Measurements from ENCODE around the gene CALML6.
"Not testable (repeated sequence)": the region's sequence is repeated elsewhere in the genome, so short reads cannot be mapped to it uniquely, and the experiment has no call there.

CALML6 gene

DNA sequence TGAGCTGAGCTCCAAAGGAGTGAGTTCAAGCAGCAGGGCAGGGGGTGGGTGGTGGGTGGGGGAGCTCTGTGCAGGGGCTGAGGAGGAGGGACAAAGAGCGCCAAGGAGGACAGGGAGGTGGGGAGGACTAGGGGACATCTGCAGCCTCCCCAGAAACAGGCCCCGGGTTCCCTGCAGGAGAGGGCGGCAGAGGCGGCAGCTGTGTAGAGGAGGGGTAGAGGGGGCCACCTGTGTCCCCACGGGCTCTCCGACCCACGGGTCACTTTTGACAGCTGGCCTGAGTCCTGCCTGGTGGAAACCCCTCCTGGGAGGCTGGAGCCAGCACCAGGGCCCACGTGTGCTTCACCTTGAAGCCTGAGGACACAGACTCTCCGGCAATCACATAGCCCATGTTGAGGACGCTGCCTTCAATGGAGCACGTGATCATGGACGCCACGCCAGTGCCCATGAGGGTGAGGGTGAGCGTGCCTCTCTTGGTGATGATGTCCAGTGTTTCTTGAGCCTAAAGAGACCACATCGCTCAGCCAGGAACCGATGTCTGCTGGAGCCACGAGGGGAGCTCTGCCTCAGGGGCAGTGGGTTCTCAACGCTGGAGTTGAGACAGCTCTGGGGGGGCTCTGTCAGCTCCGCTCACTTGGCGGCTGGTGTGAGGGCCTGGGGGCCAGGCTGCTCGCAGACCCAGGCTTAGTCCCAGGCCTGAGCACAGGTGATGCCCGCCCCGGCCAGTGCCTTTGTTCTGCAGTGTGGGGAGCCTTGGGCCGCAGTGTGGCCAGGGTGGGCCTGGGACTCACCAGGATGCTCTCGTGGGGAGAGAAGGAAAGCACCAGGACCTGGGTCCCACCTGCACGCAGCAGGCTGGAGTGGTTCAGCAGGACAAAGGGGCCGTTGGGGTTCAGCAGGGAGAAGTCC lies 10.6 kb downstream of the CALML6 start:
- FAIRE-seq, result no peak
- no peak for DNase-seq (ENCODE audit: low spot score)

GRCh38 chr1:1926346-1926811 lies 11.3 kb downstream of the CALML6 start:
- no peak for DNase-seq (ENCODE audit: low spot score)
- FAIRE-seq, result no peak

GRCh38 chr1:1926886-1927660 lies 12.0 kb downstream of the CALML6 start:
- FAIRE-seq, result no peak

GRCh38 chr1:1927751-1928150 lies 12.7 kb downstream of the CALML6 start:
- FAIRE-seq (no peak), DNase-seq (ENCODE audit: low spot score) (no peak)

More at GRCh38 chr1:1926886-1927660, 12.0 kb downstream of the CALML6 start:
- DNase-seq (ENCODE audit: low spot score), result no peak

GRCh38 chr1:1928231-1929101 lies 13.4 kb downstream of the CALML6 start:
- no peak for FAIRE-seq
- no peak for DNase-seq (ENCODE audit: low spot score)

DNA sequence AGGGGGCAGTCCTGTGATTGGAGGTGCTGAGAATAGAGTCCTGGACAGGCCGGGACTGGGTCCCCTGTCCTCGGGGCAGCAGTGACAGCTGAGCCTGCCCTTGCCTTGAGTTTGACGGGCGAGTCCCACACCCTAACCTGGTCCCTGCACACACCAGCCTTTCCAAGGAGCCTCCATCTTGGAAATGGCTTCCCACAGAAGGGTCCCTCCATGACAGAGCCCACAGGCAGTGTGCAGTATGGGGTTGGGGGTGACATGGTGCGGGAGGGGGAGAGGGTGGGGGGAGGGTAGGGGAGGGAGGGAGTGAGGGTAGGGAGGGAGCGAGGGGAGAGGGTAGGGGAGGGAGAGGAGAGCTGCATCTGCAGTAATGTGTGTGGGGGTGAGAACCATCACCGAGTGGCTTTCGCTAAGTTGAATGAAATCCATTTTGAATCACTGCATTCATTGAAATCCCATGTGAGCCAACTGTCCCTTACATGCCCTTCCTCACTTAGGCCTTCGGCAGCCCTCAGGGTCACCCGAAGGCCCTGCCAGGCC lies 14.1 kb downstream of the CALML6 start:
- FAIRE-seq, result no peak
- DNase-seq (ENCODE audit: low spot score), result no peak

- DNase-seq (ENCODE audit: low spot score) (no peak), FAIRE-seq (no peak)
Observed at GRCh38 chr1:1929639-1930545, 14.8 kb downstream of the CALML6 start.

GRCh38 chr1:1934848-1935247 lies 19.8 kb downstream of the CALML6 start:
- not testable (repeated sequence) for FAIRE-seq; DNase-seq (ENCODE audit: low spot score)

GRCh38 chr1:1937061-1937460 lies 22.0 kb downstream of the CALML6 start:
- no peak for FAIRE-seq

DNA sequence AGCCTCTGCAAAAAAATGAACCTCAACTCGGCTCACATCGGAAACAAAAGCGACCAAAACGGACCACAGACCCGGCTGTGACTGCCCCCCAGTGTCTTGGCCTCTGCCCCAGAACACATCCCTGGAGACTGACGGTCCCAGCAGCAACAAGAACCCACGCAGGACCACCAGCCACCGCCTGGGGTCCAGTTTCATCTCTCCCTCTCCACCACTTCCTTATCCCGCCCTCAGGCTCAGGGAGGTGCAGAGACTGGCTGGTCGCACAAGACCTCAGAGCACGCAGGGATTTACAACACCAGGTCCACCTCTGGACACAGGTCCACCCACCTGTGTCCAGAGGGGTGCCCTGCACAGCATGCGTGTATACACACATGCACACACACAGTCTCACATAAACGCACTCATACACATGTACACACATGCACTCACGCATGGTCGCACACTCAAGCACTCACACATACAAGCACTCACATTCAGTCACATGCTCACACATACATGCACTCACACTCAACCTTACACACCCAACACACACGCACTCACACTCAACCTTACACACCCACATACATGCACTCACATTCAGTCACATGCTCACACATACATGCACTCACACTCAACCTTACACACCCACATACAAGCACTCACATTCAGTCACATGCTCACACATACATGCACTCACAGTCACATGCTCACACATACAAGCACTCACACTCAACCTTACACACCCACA lies 22.7 kb downstream of the CALML6 start:
- no peak for FAIRE-seq
- DNase-seq (ENCODE audit: low spot score), result no peak

More at GRCh38 chr1:1937061-1937460, 22.0 kb downstream of the CALML6 start:
- no peak for DNase-seq (ENCODE audit: low spot score)

DNA sequence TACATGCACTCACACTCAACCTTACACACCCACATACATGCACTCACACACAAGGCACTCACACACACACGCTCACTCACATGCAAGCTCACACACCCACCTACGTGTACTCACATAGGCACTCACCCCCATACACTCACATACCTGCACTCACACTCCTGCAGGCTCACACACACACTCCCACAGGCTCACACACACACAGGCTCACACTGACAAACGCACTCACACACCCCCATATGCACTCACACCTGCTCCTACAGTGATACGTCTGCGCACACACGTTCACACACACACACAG lies 23.2 kb downstream of the CALML6 start:
- no peak for FAIRE-seq
- no peak for DNase-seq (ENCODE audit: low spot score)

DNA sequence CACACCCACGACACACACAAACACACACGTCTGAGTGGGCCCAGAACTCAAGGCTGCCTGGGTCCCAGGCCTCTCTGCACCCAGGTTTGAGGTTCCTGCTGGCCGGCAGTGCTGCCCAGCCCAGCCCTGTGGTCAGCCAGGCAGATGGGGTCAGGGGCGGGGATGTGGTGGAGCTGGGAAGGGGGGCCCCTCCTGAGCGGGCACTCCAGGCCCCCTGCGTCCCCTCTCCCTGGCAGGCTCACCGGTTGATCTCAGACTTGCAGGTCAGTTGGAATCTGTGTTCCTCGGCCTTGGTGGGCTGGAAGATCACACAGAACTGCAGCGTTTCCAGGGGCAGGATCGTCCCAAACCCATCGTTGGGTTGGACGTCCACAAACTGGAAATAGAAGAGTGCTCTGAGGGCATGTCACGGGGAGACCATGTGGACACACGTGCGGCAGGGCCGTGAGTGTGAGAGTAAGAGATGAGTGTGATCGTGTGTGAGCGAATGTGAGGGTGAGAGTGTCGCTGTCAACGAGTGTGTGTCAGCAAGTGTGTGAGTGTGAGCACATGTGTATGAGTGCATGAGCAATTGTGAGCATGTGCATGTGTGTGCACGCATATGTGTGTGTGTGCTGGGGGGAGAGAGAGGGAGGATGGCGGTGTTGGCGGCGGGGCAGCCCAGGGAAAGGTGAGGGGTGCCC lies 23.7 kb downstream of the CALML6 start:
- DNase-seq (ENCODE audit: low spot score) (no peak), FAIRE-seq (no peak)

- FAIRE-seq, result no peak
Observed at GRCh38 chr1:1939296-1940122, 24.4 kb downstream of the CALML6 start.

GRCh38 chr1:1940123-1940425 lies 25.0 kb downstream of the CALML6 start:
- DNase-seq (ENCODE audit: low spot score), result no peak
- no peak for FAIRE-seq

More at GRCh38 chr1:1939296-1940122, 24.4 kb downstream of the CALML6 start:
- DNase-seq (ENCODE audit: low spot score), result no peak

DNA sequence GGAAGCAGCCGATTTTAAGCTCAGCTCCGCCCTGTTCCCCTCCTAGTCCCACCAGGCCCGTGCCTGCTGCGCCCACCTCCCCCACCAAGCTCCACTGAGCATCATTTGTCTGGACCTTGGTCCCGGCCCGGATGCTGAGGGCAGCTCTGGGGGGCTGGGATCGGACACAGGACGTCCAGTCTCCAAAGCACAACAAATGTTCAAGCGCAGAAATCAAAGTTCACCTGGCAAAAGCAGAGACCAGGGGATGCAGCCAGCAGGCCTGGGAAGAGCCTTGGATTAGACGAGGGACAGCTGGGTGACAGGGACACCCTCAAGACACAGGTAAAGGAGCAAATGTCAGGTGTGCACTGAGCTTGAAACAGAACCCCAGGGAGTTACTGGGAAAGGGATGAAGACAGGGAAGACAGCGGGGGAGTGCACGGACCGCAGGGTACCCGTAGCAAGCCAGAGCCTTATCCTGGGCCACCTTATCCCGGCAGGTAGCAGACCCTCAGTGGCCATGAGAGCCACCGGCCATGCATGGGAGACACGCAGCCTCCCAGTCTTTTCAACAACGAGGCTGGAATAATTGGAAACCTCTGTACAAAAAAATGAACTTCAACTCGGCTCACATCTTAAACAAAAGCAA lies 26.3 kb downstream of the CALML6 start:
- FAIRE-seq (no peak), DNase-seq (ENCODE audit: low spot score) (no peak)

DNA sequence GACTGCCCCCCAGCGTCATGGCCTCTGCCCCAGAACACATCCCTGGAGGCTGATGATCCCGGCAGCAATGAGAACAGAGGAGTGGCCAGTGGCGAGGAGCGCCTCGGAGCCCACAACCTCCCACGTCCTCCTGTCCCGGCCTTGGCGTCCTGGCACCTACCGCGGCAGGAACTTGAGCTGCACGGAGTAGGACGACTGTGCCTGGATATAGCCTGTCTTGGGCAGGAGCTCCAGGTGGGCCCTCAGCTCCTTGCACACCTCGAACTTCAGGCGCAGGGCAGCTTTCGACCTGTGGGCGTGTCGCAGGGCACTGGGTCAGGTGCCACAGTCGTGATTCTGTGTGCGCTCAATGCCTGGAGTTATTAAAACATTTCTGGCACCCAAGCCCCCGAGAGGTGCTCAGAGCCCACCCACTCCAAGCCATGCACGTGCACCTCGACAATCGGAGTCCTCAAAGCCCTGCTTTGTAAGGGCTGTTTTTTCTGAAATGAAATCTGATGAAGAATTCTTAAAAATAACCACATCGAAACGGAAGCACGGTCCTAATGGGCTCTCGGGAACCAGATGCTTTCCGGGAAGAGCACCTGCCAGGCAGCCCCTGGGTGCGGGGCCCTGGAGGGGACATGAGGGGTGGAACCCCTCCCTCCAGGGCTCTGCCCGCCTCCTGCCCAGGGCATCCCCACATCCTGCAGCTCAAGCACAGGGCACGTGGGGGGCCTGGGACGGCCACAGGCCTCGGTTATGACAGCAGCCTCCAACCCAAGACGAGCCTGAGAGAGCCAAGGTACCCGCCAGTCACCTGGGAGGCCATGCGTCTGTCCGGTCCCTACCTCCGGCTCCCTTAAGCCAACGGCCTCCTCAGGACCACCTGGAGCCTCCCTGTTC lies 27.1 kb downstream of the CALML6 start:
- DNase-seq (ENCODE audit: low spot score), result no peak
- no peak for FAIRE-seq

Measured in RCC 7860 (cell line).